IMR-90 (cell line): ENCODE data around the gene CRB1. TPM values are rescaled to one million over a fixed set of nuclear protein-coding genes. Genes with fewer than 3 reads are reported as not detected.

ENCODE experiments used
- ATAC-seq: fragments of 200-7000 bp; cut with Tn5 transposase; 2 replicates; pipeline ENCODE4 v1.9.1; 2020; ENCODE audit warnings: low read depth, mild to moderate bottlenecking, moderate library complexity
- BruUV-seq: library from RNA; stranded (reverse); fragments of 400-500 nt; replicated peaks from 2 replicates; lab custom pipeline; 2021; lab: Mats Ljungman, UMichigan
- CTCF ChIA-PET: fragments of 300-600 bp; formaldehyde crosslinking; extraction: SDS; loops from one replicate; lab custom pipeline; 2021; ENCODE audit warnings: antibody characterized with exemption; lab: Yijun Ruan, JAX
- POLR2A ChIA-PET: fragments of 300-600 bp; sonication (Branson Sonifier 250); formaldehyde crosslinking; loops from one replicate; lab custom pipeline; 2022; ENCODE audit warnings: antibody characterized with exemption; ENCODE audit not compliant: unreplicated experiment; lab: Charles Lee
- DNase-seq: peaks from one replicate; pipeline ENCODE4 v3.0.0; 2013
- H2AFZ ChIP-seq: replicated peaks from 2 replicates; pipeline ENCODE3; 2013; ENCODE audit warnings: low read length, mild to moderate bottlenecking; ENCODE audit not compliant: poor library complexity
- H2AK5ac ChIP-seq: 2 replicates; pipeline ENCODE4 v1.6.1; 2013; ENCODE audit warnings: low read depth, low read length, inconsistent platforms
- H2AK9ac ChIP-seq: replicated peaks from 2 replicates; pipeline ENCODE3; 2013; ENCODE audit warnings: mild to moderate bottlenecking, low read depth, low read length, moderate library complexity; ENCODE audit not compliant: poor library complexity
- H2BK120ac ChIP-seq: 2 replicates; pipeline ENCODE4 v1.6.1; 2013; ENCODE audit warnings: low read depth, low read length, inconsistent platforms
- H2BK15ac ChIP-seq: 3 replicates; pipeline ENCODE4 v1.6.1; 2013; ENCODE audit warnings: low read depth, low read length, inconsistent platforms
- H2BK20ac ChIP-seq: 2 replicates; pipeline ENCODE4 v1.6.1; 2013; ENCODE audit warnings: low read depth, mild to moderate bottlenecking, inconsistent platforms, low read length, moderate library complexity
- H2BK5ac ChIP-seq: 2 replicates; pipeline ENCODE4 v1.6.1; 2013; ENCODE audit warnings: mild to moderate bottlenecking, low read depth, low read length, inconsistent platforms; ENCODE audit not compliant: poor library complexity, severe bottlenecking
- H3K14ac ChIP-seq: replicated peaks from 2 replicates; pipeline ENCODE4 v1.6.1; 2013; ENCODE audit warnings: low read depth, low read length, inconsistent platforms
- H3K18ac ChIP-seq: 2 replicates; pipeline ENCODE4 v1.6.1; 2013; ENCODE audit warnings: low read depth, low read length, control low read depth
- H3K23ac ChIP-seq: 2 replicates; pipeline ENCODE4 v1.6.1; 2013; ENCODE audit warnings: low read depth, low read length, inconsistent platforms
- H3K27ac ChIP-seq: 2 replicates; pipeline ENCODE4 v1.5.1; 2013; ENCODE audit warnings: mild to moderate bottlenecking, control low read depth, low read length; ENCODE audit not compliant: insufficient read depth
- H3K27me3 ChIP-seq: 2 replicates; pipeline ENCODE4 v1.6.1; 2013; ENCODE audit warnings: low read length; ENCODE audit not compliant: control insufficient read depth, insufficient read depth
- H3K36me3 ChIP-seq: 2 replicates; pipeline ENCODE4 v1.6.1; 2013; ENCODE audit warnings: low read length, mixed read lengths; ENCODE audit not compliant: control insufficient read depth, insufficient read depth
- H3K4ac ChIP-seq: 2 replicates; pipeline ENCODE4 v1.6.1; 2013; ENCODE audit warnings: low read depth, low read length, inconsistent platforms
- H3K4me1 ChIP-seq: 2 replicates; pipeline ENCODE4 v1.6.1; 2013; ENCODE audit warnings: low read length, mixed read lengths; ENCODE audit not compliant: control insufficient read depth, insufficient read depth
- H3K4me2 ChIP-seq: 2 replicates; pipeline ENCODE4 v1.6.1; 2013; ENCODE audit warnings: low read depth, mild to moderate bottlenecking, control low read depth, low read length, moderate library complexity
- H3K4me3 ChIP-seq: 2 replicates; pipeline ENCODE4 v1.5.1; 2013; ENCODE audit warnings: low read depth, mild to moderate bottlenecking, control low read depth, low read length, moderate library complexity; ENCODE audit not compliant: insufficient read depth
- H3K56ac ChIP-seq: 2 replicates; pipeline ENCODE4 v1.6.1; 2013; ENCODE audit warnings: low read length, inconsistent platforms; ENCODE audit not compliant: insufficient read depth; ENCODE audit errors: extremely low read depth
- H3K79me1 ChIP-seq, 2 experiments: 2 replicates each; pipeline ENCODE4 v1.6.1; 2013; ENCODE audit warnings: low read length in 2 of 2, inconsistent platforms in 1 of 2, low read depth in 1 of 2
- H3K9ac ChIP-seq: 2 replicates; pipeline ENCODE4 v1.6.1; 2013; ENCODE audit warnings: low read depth, low read length, control low read depth
- H3K9me1 ChIP-seq: 2 replicates; pipeline ENCODE4 v1.6.1; 2013; ENCODE audit warnings: low read length, inconsistent platforms; ENCODE audit not compliant: insufficient read depth
- H3K9me3 ChIP-seq: 2 replicates; pipeline ENCODE4 v1.6.1; 2013; ENCODE audit warnings: low read length; ENCODE audit not compliant: control insufficient read depth, insufficient read depth
- H4K20me1 ChIP-seq: 2 replicates; pipeline ENCODE4 v1.6.1; 2013; ENCODE audit warnings: low read length, inconsistent platforms; ENCODE audit not compliant: insufficient read depth
- H4K5ac ChIP-seq: 2 replicates; pipeline ENCODE4 v1.6.1; 2013; ENCODE audit warnings: mild to moderate bottlenecking, low read depth, low read length, control low read depth
- H4K8ac ChIP-seq, 2 experiments: 2 replicates each; pipeline ENCODE4 v1.6.1; 2013; ENCODE audit warnings: low read depth in 2 of 2, low read length in 2 of 2, control low read depth in 1 of 2, inconsistent platforms in 1 of 2
- H4K91ac ChIP-seq: 2 replicates; pipeline ENCODE4 v1.6.1; 2013; ENCODE audit warnings: low read depth, low read length, inconsistent platforms; ENCODE audit not compliant: insufficient read depth
- BHLHE40 ChIP-seq: fragments of 150-350 bp; IDR thresholded peaks from 2 replicates; pipeline ENCODE4 v1.6.1; 2016; ENCODE audit warnings: mild to moderate bottlenecking, low read depth, low read length
- CEBPB ChIP-seq: IDR thresholded peaks from 2 replicates; pipeline ENCODE4 v1.6.1; 2012; ENCODE audit warnings: low read depth, low read length, improper control_type of control experiment
- CHD1 ChIP-seq: IDR thresholded peaks from 2 replicates; pipeline ENCODE4 v1.6.1; 2012; ENCODE audit warnings: low read depth, low read length, improper control_type of control experiment
- FOS ChIP-seq: fragments of 150-350 bp; IDR thresholded peaks from 2 replicates; pipeline ENCODE4 v1.6.1; 2016; ENCODE audit warnings: low read depth, low read length
- MAFK ChIP-seq: IDR thresholded peaks from 2 replicates; pipeline ENCODE4 v1.6.1; 2012; ENCODE audit warnings: low read depth, low read length, improper control_type of control experiment
- MAZ ChIP-seq: IDR thresholded peaks from 2 replicates; pipeline ENCODE4 v1.6.1; 2012; ENCODE audit warnings: low read depth, mild to moderate bottlenecking, low read length, improper control_type of control experiment, moderate library complexity, borderline replicate concordance
- MXI1 ChIP-seq: IDR thresholded peaks from 2 replicates; pipeline ENCODE4 v1.6.1; 2012; ENCODE audit warnings: low read depth, mild to moderate bottlenecking, low read length, moderate library complexity, borderline replicate concordance
- NFE2L2 ChIP-seq: fragments of 150-350 bp; IDR thresholded peaks from 2 replicates; pipeline ENCODE4 v1.6.1; 2016; ENCODE audit warnings: low read depth, mild to moderate bottlenecking, low read length
- POLR2A ChIP-seq: IDR thresholded peaks from 2 replicates; pipeline ENCODE4 v1.6.1; 2012; ENCODE audit warnings: mild to moderate bottlenecking, low read depth, low read length
- RAD21 ChIP-seq: IDR thresholded peaks from 2 replicates; pipeline ENCODE4 v1.6.1; 2012; ENCODE audit warnings: low read length, improper control_type of control experiment
- RCOR1 ChIP-seq: IDR thresholded peaks from 2 replicates; pipeline ENCODE4 v1.6.1; 2012; ENCODE audit warnings: mild to moderate bottlenecking, low read length, improper control_type of control experiment; ENCODE audit not compliant: insufficient replicate concordance
- RFX5 ChIP-seq: IDR thresholded peaks from 2 replicates; pipeline ENCODE4 v1.8.0; 2012; ENCODE audit warnings: low read depth, mild to moderate bottlenecking, low read length, moderate library complexity
- SMC3 ChIP-seq: fragments of 150-350 bp; IDR thresholded peaks from 2 replicates; pipeline ENCODE4 v1.6.1; 2016; ENCODE audit warnings: low read depth, mild to moderate bottlenecking, antibody characterized with exemption, low read length, moderate library complexity
- USF2 ChIP-seq: fragments of 150-350 bp; IDR thresholded peaks from 2 replicates; pipeline ENCODE4 v1.6.1; 2017; ENCODE audit warnings: mild to moderate bottlenecking, antibody characterized with exemption, low read length, low read depth
- WGBS, 2 experiments: methylation state at CpG; one replicate each; pipeline versions ENCODE4 v1.1.5 to v1.1.7; 2013; ENCODE audit warnings: missing lambda C conversion rate in 2 of 2; ENCODE audit not compliant: insufficient read length in 1 of 2; ENCODE audit errors: extremely low coverage in 2 of 2; 5-methylcytosine and 5-hydroxymethylcytosine counted together
- dilution Hi-C: fragments of 300-500 bp; cut with HindIII; formaldehyde crosslinking; loops from one replicate; pipeline ENCODE4 v1.14.3; 2018; ENCODE audit warnings: low sequenced_read_pairs; ENCODE audit not compliant: unreplicated experiment
- in situ Hi-C: fragments of 300-500 bp; cut with MboI; formaldehyde crosslinking; loops from 3 replicates; pipeline ENCODE4 v1.14.3; 2019; ENCODE audit warnings: low sequenced_read_pairs, inconsistent platforms, mixed read lengths
- intact Hi-C: fragments of 100-400 bp; cut with micrococcal nuclease; formaldehyde crosslinking; loops from 2 replicates; pipeline ENCODE4 v1.10.0; 2022
- polyA plus RNA-seq, 3 experiments: library from polyadenylated mRNA; depleted of rRNA; stranded (reverse); fragments of >200 nt; gene quantifications; 2 replicates each; pipeline ENCODE4 v1.2.3, GENCODE V29; 2012; ENCODE audit warnings: low replicate concordance in 1 of 3
- total RNA-seq: library from RNA; depleted of rRNA; stranded (reverse); fragments of >200 nt; gene quantifications from 2 replicates; pipeline ENCODE4 v1.2.3, GENCODE V29; 2012
- TF ChIP-seq, protein P1 (sequence below): fragments of 150-350 bp; IDR thresholded peaks from 2 replicates; pipeline ENCODE4 v1.6.1; 2016; ENCODE audit warnings: low read depth, mild to moderate bottlenecking, low read length, moderate library complexity, borderline replicate concordance
- TF ChIP-seq, protein P2 (sequence below): conservative IDR thresholded peaks from 2 replicates; pipeline ENCODE4 v1.5.1; 2012; ENCODE audit warnings: mild to moderate bottlenecking, low read depth, low read length, improper control_type of control experiment

Gene CRB1
- total and polyA plus RNA-seq, 2 of the 4 experiments (the other 2 are of a cell fraction), result not detected

- no peak overlapping the region for H2BK5ac ChIP-seq
- ATAC-seq (no peak), DNase-seq (peak; percentile 2)
- no peaks in the 10 kb centered on the region for H3K36me3 ChIP-seq
- H2AK9ac ChIP-seq, result no peak overlapping the region
- H3K27ac ChIP-seq, result no peak overlapping the region
- no peaks in the 10 kb centered on the region for H3K9me1 ChIP-seq
- H3K79me1 ChIP-seq, result no peaks in the 10 kb centered on the region
- no peak overlapping the region for H2BK20ac ChIP-seq
- TF ChIP-seq, protein P1, sequence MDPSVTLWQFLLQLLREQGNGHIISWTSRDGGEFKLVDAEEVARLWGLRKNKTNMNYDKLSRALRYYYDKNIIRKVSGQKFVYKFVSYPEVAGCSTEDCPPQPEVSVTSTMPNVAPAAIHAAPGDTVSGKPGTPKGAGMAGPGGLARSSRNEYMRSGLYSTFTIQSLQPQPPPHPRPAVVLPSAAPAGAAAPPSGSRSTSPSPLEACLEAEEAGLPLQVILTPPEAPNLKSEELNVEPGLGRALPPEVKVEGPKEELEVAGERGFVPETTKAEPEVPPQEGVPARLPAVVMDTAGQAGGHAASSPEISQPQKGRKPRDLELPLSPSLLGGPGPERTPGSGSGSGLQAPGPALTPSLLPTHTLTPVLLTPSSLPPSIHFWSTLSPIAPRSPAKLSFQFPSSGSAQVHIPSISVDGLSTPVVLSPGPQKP, result no peak
- no peak for TF ChIP-seq MAZ
- TF ChIP-seq MAFK, result no peak
- no peak for TF ChIP-seq NFE2L2
- TF ChIP-seq CHD1, result no peak
- TF ChIP-seq CEBPB, result no peak
- TF ChIP-seq, protein P2, sequence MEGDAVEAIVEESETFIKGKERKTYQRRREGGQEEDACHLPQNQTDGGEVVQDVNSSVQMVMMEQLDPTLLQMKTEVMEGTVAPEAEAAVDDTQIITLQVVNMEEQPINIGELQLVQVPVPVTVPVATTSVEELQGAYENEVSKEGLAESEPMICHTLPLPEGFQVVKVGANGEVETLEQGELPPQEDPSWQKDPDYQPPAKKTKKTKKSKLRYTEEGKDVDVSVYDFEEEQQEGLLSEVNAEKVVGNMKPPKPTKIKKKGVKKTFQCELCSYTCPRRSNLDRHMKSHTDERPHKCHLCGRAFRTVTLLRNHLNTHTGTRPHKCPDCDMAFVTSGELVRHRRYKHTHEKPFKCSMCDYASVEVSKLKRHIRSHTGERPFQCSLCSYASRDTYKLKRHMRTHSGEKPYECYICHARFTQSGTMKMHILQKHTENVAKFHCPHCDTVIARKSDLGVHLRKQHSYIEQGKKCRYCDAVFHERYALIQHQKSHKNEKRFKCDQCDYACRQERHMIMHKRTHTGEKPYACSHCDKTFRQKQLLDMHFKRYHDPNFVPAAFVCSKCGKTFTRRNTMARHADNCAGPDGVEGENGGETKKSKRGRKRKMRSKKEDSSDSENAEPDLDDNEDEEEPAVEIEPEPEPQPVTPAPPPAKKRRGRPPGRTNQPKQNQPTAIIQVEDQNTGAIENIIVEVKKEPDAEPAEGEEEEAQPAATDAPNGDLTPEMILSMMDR, result no peak
- TF ChIP-seq SMC3, result no peak
- TF ChIP-seq USF2, result no peak
- no peak for TF ChIP-seq POLR2A
- no peak for TF ChIP-seq BHLHE40
- no peak for TF ChIP-seq MXI1
- no peak for TF ChIP-seq RAD21
- TF ChIP-seq RFX5, result no peak
- TF ChIP-seq FOS, result no peak
- TF ChIP-seq RCOR1, result no peak
- no peaks in the 10 kb centered on the region for H4K20me1 ChIP-seq
- in situ Hi-C loops (no loop called here), dilution Hi-C loops (no loop called here), intact Hi-C loops (no loop called here)
- CTCF ChIA-PET, result no interaction called here
- H3K14ac ChIP-seq, result no peak overlapping the region
- no peak overlapping the region for H4K5ac ChIP-seq
- no CpG with 5 or more reads among the region's 5 CpGs for WGBS, 2 experiments
- H3K56ac ChIP-seq, result no peak overlapping the region
- no peak overlapping the region for H4K8ac ChIP-seq
- H3K18ac ChIP-seq, result no peak overlapping the region
- H3K9ac ChIP-seq, result no peak overlapping the region
- H3K4ac ChIP-seq, result no peak overlapping the region
- no peak overlapping the region for H2AK5ac ChIP-seq
- no peaks in the 10 kb centered on the region for H3K9me3 ChIP-seq
- no peak overlapping the region for H2BK120ac ChIP-seq
- H3K23ac ChIP-seq, result no peak overlapping the region
- H4K91ac ChIP-seq, result no peak overlapping the region
- H3K27me3 ChIP-seq, result peaks cover 2% of the 10 kb centered on the region
- no peak overlapping the region for H2AFZ ChIP-seq
- H2BK15ac ChIP-seq, result no peak overlapping the region
- no peak overlapping the region for H3K4me3 ChIP-seq
- POLR2A ChIA-PET, result no interaction called here
- no TSS peak for BruUV-seq
- no peaks in the 10 kb centered on the region for H3K4me1 ChIP-seq
- H3K4me2 ChIP-seq, result no peak overlapping the region
These were observed 92.0 kb downstream of the CRB1 start for GRCh38 chr1:197360068-197360467.
